GM23248 (cell line): ENCODE results near the gene HYCC2.

Experiments used
- EZH2 ChIP-seq: fragments of 200-600 bp; sonication (generic); IDR thresholded peaks from 2 replicates; pipeline ENCODE4 v1.6.1; 2018; ENCODE audit warnings: antibody characterized with exemption, mild to moderate bottlenecking; ENCODE audit not compliant: insufficient read depth, poor library complexity, severe bottlenecking
- EZH2phosphoT487 ChIP-seq: fragments of 200-600 bp; sonication (generic); IDR thresholded peaks from 2 replicates; pipeline ENCODE4 v1.6.1; 2018; ENCODE audit warnings: antibody characterized with exemption, moderate library complexity, mild to moderate bottlenecking, low read depth; ENCODE audit not compliant: insufficient read depth

GRCh38 chr2:201064797-201065329, 6.6 kb downstream of the HYCC2 start:
- TF ChIP-seq EZH2 (no peak), EZH2phosphoT487 (no peak)
